HG03575 (cell line): ENCODE data around the gene CASP3.
"Not testable (repeated sequence)": the region's sequence is repeated elsewhere in the genome, so short reads cannot be mapped to it uniquely, and the experiment has no call there.

Experiments used
- ATAC-seq: cut with Tn5 transposase; IDR thresholded peaks from one replicate; pipeline ENCODE4 v1.9.1; 2021; ENCODE audit not compliant: unreplicated experiment, insufficient number of reproducible peaks, low FRiP score; ENCODE audit errors: extremely low read depth

Gene CASP3

GRCh38 chr4:184607429-184607828 lies 41.8 kb downstream of the CASP3 start:
- not testable (repeated sequence) for ATAC-seq

DNA sequence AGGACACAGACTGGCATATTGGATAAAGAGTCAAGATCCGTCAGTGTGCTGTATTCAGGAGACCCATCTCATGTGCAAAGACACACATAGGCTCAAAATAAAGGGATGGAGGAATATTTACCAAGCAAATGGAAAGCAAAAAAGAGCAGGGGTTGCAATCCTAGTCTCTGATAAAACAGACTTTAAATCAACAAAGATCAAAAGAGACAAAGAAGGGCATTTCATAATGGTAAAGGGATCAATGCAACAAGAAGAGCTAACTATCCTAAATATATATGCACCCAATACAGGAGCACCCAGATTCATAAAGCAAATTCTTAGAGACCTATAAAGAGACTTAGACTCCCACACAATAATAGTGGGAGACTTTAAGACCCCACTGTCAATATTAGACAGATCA lies 46.4 kb downstream of the CASP3 start:
- not testable (repeated sequence) for ATAC-seq

- not testable (repeated sequence) for ATAC-seq
These were observed 48.3 kb downstream of the CASP3 start for GRCh38 chr4:184600982-184601381.

DNA sequence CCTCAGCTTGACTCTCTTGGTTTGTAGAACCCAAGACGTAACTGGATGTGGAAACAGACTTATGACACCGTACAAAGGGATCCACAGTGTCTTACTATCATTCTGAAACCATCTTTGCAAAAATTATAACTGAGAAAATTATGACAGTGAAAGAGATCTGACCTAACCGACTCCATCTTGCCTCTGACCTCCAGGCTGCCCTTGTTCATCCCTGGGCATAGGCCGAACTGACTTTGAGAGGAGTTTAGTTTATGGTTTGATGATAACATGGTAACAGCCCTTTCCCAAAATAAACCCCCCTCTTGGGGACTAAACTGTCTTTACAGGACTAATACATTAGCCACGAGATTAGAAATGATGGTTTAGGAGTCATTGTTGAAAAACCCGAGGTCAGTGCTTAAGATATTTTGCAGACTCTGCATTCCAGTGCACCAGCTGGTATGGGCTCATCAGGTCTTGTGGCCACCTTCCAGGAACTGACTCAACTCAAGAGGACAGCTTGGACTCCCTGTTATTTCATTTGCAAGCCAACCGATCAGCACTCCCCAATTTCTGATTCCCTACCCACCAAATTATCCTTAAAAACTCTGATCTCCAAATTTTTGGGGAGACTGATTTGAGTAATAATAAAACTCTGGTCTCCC lies 49.6 kb downstream of the CASP3 start:
- ATAC-seq: no peak

GRCh38 chr4:184598753-184599491 lies 50.3 kb downstream of the CASP3 start:
- ATAC-seq: no peak

- no peak for ATAC-seq
These were observed 52.5 kb downstream of the CASP3 start for GRCh38 chr4:184596617-184597185.

DNA sequence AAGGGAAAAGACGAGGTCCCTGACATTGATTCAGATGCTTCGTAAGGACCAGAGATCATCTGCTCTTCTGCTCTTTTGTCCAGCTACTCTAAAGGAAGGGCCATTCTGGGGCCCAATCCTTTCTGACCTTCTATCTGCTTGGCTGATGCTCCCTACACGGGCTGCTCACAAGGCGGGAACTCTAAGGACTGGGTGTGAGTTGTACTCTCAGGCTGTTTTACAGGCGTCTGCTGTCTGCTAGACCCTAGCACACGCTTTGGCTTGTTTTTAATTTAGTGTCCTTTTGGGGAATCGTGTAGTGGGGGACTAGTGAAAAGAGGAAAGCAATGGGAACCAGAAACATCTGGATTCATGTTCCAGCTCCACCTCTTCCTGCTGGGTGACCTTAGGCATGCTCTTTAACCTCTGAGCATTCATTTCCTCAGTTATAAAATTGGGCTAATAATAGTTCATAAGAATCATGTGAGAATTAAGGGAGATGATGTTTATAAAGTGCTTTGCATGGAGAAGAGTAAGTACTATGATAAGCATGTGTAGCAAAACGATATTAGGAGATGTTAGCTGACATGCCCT lies 53.1 kb downstream of the CASP3 start:
- no peak for ATAC-seq

DNA sequence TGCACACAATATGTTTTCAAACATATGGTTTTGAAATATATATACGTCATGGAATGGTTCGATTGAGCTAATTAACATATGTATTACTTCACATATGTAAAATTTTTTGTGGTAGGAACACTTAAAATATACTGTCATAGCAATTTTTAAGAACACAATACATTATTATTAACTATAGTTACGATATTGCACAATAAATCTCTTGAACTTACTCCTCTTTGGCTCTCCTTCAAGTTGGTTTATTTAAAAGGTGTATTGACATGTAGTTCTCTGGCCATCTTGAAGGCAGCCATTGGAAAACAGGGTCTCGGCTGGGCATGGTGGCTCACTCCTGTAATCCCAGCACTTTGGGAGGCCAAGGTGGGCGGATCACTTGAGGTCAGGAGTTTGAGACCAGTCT lies 53.8 kb downstream of the CASP3 start:
- ATAC-seq: no peak

- ATAC-seq: no peak
These were observed 55.8 kb downstream of the CASP3 start for GRCh38 chr4:184593461-184593860.

GRCh38 chr4:184591747-184592270 lies 57.4 kb downstream of the CASP3 start:
- not testable (repeated sequence) for ATAC-seq

- ATAC-seq: no peak
These were observed 58.1 kb downstream of the CASP3 start for GRCh38 chr4:184591070-184591677.

- ATAC-seq: no peak
These were observed 59.1 kb downstream of the CASP3 start for GRCh38 chr4:184590196-184590595.

DNA sequence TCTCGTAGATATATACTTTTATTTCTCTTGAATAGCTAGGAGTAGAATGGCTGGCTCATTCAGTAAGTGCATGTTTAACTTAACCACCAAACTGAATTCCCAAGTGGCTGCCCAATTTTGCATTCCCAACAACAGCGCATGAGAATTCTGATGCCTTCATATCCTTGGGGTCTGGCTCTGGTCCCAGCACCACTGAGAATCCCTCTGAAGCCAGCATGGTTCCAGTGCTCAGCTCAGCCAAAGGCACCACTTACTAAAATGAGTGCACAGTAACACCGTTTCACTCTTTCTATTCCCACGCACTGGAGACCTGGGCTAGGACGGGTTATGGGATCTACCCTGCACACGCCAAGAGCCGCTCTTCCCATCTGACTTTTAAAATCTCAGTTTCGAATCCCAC lies 60.4 kb downstream of the CASP3 start:
- ATAC-seq: no peak

DNA sequence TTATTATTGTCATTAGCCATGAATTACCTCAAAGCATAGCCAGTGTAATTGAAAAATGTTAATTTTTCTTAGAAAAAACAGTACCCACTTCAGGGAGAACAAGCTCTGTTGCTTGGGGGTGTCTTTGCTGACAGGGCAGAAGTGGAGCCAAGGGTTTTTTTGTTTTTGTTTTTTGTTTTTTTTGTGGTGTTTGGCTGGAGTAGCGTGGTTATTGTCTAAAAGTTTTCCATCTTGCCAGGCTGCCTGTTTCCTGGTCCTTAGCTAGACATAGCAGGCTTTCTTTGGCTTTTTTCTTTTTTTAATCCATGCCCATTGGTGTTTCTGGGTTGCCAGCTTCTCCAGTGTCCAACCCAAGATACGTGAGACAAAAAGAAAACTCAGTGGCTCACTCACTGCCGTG lies 61.5 kb downstream of the CASP3 start:
- ATAC-seq: no peak

DNA sequence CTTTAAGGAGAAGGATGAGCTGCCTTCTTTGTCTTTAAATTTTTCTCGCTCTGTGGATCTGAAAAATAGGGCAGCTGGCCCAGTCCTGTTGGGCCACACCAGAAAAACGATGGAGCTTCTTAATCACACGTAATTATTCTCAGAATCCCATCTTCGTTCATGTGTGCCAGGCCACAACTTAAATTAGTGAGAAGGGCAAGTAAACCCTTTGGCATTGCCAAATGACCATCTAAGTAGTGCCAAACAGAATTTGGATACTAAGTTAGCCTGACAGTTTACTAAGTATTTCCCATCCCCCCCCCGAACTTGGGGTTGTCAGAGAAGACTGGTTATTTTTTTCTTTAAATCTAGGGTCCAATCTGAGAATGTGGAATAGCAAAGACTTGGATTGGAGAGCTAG lies 62.0 kb downstream of the CASP3 start:
- ATAC-seq: no peak

DNA sequence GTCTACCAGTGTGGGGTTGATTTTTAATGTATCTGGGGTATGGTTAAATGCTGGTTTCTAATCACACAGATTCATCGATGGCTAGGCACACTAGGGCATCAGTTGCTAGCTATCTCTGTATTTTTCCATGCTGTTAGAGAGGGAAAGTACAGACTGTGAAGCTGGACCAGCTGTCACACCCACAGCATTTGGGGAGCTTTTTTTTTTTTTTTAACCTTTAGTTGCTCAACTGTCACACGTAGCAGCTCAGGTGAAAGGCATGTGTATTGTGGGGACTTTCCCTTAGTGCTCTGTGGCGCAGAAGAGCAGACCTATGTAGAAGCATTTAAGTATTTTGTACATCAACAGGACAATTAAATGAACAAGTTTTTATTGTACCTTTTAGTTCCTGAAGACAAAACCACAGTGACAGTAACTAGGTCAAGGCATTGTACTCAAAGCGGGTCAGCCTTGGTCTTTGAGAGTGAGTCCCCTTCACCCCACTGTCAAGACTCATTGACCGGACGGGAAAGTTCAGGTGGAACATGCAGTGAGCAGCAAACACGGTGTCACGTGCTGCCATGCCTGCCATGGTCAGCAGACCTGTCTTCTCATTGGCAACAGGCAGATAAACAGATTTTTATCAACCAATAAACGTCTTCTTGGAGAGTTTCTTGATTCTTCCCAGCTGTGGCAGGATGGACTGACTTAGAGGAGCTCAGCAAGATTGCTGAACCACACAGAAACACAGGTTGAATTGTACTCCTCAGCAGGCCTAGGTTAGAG lies 65.3 kb downstream of the CASP3 start:
- ATAC-seq: no peak
